Activated gamma-delta T cell treated with Interleukin-2 at 50 U/mL for 16 hours (primary cell): ENCODE data around the gene LAP3.
"Not testable (repeated sequence)": the region's sequence is repeated elsewhere in the genome, so short reads cannot be mapped to it uniquely, and the experiment has no call there.

Source experiments
- DNase-seq: peaks from one replicate; pipeline ENCODE4 v3.0.0-alpha.2; 2020

Gene LAP3

DNA sequence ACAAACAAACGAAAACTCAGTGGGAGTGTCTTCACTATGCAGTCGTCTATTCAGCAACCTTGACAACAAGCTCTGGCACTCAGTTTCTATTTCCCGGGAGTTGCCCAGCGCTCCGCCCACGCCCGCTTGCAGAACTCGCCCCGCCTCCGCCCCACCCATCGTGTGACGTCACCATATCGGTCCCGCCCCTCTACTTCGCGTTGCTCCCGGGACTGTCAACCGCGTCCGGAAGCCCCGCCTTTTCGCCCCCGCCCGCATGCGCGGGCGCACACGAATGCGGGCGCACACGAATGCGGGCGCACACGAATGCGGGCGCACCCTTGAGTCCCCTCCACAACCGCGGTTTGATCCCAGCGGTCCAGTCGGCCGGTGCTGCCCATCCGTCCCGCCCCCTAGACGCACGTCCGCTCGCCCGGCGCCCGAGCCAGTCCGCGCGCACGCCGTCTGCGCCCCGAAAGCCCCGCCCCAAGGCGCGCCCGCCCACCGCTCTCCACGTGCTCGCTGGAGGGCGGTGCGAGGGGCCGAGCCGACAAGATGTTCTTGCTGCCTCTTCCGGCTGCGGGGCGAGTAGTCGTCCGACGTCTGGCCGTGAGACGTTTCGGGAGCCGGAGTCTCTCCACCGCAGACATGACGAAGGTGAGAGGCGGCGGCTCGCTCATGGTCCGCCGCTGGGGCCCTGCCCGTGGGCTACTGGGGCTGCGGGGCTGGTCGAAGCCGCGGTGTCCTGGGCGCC, at the start of gene LAP3:
LAP3 (plus strand) TSS at position 267 of the 733 bp plus-strand sequence; CDS start at position 535, 268 bp downstream.
- DNase-seq: peak; percentile 99

DNA sequence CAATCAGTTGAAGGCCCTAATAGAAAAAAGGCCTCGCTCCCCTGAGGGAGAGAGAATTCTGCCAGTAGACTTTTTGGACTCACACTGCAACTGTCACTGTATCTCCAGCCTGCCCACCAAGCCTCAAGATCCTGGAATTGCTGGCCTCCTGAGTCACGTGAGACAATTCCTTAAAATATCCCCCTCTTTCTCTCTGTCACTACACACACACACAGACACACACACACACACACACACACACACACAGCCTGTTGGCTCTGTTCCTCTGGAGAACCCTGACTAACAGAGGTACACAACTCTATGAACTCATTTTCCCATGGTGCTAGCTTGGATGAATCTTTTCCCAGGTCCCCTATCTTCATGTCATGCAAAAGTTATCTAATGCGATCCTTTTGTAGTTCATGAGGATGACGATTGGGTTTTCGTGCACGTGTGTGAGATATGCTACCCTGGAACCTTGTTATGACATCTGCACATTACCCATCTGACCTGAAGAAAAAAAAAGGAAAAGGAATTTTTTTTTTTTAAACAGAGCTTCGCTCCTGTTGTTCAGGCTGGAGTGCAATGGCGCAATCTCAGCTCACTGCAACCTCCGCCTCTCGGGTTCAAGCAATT, 48.3 kb upstream of the LAP3 start:
- DNase-seq: no peak

DNA sequence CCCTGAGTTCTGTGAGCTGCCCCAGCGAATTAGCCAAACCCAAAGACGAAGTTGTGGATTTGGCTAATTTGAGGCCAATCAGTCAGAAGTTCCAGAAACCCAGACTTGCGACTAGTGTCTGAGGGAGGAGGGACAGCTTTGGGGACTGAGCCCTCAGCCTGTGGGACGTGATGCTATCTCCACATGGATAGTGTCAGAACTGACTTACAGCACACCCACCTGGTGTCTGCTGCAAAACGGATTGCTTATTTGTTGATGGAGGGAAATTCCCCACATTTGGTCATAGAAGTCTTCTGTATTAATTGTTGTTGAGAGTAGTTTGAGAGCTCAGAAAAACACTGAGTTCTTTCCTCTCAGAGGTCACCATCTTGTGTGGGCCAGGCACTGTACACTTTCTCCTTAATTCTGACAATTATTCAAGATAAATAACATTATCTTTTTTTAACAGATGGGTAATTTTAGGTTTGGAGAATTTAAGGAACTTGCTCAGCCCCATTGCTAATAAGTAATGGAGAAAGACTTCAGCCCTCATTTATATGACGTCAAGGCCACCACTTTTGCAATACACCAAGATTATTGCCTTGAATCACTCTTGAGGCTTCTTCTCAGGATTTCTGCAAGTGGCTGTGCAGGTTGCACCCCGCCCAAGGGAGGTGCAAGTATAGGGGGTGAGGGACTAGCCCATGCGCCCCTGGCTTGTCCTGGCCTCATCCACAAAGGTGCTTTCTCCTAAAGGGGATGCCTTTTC, 45.3 kb upstream of the LAP3 start:
- no peak for DNase-seq

DNA sequence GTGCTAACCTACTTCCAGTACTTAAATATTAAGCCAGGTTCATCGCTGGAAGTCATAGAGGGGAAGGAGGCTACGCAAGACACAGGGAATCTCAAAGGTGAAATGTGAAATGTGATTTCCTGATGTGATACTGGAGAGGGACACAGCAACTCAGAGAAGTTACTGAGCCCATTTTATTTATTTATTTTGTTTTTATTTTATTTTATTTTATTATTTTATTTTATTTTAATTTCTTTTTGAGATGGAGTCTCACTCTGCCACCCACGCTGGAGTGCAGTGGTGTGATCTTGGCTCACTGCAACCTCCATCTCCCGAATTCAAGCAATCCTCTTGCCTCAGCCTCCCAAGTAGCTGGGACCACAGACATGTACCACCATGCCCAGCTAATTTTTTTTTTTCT, 42.3 kb upstream of the LAP3 start:
- no peak for DNase-seq

DNA sequence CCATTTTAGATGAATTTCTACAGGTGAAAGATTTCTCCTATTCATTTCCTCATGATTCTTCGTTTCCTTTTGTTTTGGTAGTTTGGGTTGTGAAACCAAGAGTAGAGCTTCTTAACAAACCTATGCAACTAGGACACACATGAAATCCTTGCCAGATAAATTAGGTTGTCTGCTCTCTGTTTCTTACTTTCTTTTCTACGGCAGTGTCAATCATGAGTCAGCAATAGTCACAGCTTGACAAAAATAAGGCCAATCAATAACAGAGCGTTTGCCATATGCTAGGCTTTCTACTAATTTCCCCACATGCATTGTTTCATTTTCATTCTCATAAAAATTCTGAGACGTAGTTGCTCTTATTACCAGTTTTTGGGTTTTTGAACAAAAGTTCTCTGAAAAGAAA, 41.8 kb upstream of the LAP3 start:
- no peak for DNase-seq

DNA sequence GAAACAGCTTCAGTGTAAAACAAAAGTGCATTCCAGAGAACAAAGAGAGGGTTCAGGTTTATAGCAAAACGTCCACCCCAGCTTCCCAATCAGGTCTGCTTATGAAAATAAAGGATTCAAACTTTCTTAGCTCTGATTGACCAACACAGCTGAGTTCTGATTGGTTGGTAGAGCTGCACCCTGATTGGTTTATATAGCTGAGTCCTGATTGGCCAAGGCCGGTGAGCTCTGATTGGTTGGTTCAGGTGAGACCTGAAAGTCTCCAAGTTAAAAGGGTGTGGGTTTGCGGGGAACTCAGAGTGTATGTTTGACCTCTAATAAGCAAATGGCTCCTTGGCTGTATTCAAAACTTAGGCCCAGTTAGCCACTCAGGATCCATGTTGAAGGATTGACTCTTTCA, 41.1 kb upstream of the LAP3 start:
- DNase-seq: no peak

DNA sequence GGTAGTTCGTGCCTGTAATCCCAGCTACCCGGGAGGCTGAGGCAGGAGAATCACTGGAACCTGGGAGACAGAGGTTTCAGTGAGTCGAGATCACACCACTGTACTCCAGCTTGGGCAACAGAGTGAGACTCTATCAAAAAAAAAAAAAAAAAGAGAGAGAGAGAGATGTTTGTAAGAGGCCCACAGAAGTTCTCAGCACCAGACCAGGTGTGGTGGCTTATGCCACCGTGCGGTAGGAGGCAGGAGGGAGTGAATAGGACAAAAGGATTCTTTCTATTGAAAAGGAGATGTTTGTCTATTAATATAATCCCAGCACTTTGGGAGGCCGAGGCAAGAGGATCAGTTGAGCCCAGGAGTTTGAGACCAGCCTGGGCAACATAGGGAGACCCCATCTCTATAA, 39.9 kb upstream of the LAP3 start:
- not testable (repeated sequence) for DNase-seq

DNA sequence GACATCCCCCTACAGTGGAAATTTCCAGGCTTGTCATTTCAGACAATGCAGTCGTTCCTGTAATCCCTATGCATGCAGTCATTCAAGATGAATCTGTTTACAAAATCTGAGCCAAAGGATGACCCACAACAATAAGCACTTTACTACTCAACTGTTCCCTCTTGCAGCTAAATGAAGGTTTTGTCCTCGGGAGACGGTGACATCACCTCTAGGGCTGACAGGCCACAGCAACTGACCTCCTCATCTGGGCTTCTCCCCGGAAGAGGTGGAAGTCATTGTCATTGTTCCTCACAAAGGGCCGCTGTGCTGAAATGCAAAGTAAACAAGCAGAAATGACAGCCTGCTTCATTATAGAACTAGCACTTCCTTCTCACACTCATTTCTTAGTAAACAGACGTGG, 32.8 kb upstream of the LAP3 start:
- no peak for DNase-seq

DNA sequence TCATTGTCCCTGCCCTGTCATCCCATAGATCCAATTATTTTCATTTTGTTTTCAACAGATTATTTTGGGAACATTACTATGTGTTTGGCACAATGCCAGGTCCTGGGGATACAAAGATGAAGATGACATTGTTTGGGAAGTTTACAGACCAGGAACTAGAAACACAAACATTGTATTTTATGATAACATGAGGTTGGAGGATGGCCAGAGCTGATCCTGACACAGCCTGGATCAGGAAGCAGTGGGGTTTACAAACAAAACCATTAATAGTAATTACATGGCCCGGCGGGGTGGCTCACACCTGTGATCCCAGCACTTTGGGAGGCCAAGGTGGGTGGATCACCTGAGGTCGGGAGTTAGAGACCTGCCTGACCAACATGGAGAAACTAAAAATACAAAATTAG, 32.2 kb upstream of the LAP3 start:
- no peak for DNase-seq

DNA sequence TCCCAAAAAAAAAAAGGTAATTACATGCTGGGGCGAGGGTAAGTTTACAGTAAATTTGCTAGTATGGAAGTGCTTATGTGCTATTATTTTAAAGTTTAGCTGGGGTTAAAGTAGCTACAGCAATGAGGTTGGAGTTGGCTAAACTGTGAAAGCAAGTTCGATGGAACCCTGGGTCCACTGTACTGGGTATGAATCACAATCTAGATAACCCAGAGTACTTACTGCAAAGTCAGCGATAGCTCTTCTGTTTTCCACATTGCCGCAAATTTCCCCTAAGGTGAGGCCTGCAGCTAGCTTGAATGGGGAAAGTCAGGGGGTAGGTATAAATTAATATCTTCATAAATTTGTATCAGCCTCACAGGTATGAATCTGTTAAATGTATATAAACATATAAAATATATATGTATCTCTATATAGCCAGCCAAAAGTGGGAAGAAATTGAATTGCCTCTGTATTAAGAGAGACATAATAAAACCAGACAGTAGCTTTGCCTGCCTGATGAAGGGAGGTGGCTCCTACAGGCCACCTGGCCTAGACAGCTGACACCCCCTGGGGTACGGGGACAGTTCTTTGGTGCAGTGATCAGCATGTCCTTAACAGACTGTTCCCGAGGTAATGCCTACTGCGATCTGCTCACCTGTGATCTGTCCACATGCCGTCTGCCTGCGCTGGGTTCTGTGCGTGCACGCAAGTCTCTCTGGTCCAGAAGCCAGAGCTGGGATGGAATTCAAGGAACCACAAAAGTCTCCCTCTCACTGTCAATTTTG, 31.4 kb upstream of the LAP3 start:
- no peak for DNase-seq

DNA sequence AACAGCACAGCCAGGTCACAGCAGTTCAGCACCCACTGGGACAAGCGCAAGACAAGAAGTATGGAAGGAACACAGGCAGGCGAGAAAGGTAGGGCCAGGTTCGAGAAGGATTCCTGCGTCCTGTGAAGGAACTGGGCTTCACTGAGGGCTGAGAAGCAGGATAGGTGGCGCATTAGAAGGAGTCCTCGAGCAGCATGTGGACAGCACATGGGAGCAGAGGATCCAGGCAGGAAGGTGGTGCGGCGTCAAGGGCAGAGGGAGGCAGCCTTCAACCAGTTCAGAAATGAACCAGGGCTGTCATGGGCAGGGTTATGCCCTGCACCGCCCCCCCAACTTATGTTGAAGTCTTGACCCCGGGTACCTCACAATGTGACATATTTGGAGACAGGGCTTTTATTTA, 30.8 kb upstream of the LAP3 start:
- DNase-seq: no peak

DNA sequence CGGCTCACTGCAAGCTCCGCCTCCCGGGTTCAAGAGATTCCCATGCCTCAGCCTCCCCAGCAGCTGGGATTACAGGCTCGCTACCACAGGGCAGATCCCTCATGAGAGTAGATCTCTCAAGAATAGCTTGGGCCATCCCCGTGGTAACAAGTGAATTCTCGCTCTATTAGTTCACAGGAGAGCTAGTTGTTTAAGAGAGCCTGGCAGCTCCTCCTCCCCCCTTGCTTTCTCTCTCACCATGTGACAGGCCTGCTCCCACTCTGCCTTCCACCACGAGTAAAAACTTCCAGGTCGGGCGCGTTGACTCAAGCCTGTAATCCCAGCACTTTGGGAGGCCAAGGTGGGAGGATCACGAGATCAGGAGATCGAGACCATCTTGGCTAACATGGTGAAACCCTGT, 30.3 kb upstream of the LAP3 start:
- DNase-seq: no peak

DNA sequence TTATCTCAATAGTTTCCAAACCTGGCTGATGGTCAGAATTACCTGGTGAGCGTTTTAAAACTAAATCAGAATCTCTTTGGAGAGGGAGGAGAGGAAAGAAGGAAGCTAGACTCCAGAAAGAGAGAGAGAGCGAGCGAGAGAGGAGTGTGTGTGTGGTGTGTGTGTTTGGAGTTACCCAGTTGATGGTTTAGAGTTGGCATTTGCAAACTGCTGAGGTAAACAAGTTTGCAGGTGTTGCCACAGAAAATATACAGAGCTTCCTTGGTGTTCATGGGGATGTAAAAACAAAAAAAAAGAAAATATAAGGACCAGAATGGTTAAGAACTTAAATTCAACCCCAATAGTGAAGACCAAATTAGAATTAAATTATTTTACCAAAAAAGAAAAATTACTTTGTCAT, 26.4 kb upstream of the LAP3 start:
- DNase-seq: no peak

DNA sequence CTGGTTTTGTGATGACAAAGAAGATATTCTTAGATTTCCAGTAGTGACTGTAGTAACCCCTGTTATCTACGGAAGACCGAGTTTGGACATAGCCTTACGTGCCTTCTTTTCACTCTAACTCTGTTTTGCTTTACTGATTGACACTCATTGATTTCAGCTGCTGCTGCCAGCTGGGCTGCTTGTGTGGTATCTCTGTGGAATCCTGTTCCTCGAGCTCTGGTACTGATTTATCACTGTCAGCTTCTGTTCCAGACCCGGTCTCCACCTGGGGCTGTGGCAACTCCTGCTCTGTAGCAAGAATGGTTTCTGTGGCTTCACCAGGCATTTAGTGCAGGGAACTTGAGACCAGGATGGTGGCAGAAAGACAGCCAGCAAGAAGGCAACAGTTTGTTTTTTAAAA, 24.6 kb upstream of the LAP3 start:
- DNase-seq: no peak

DNA sequence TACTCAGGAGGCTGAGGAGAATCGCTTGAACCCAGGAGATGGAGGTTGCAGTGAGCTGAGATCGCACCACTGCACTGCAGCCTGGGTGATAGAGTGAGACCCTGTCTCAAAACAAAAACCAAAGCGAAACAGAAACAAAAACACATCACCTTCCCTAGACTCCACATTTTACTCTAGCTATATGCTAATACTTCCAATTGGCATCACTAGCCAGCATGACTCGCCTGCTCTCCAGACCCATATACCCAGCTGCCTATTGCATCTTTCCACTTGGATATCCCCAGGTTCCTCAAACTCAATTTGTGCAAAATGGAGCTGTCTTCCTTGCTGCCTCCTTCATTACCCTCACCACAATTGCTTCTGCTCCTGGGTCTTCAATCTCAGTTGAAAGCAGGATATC, 22.4 kb upstream of the LAP3 start:
- DNase-seq: no peak

DNA sequence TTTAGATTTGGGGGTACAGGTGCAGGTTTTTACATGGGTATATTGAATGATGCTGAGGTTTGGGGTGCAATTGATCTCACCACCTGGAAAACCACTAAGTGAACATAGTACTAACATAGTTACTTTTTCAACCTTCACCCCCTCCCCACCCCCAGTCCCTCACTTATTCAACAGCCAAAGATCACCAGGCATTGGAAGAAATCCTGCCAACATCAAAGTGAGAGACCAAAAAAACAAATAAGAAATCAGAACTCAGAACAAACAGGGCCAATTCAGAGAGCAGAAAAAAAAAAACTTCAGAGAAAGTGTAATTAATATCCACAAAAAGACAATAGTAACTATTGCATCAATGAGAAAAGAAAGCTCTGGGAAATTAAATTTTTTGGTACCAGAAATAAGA, 20.5 kb upstream of the LAP3 start:
- DNase-seq: no peak

DNA sequence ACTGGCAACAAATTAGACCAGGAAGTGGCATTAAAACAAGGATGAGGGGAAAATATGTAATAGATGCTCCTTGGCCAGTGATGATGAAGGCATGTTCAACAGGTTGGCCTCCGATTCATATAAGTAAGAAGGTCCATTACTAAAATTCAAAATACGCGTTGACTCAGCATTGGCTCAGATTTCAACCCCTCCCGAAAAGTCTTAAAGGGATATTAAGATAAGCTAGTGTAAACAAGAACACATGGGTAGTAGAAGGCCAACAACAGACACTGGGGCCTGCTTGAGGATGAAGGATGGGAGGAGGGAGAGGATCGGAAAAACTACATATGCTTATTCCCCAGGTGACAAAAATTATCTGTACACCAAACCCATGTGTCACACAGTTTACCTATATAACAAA, 19.1 kb upstream of the LAP3 start:
- no peak for DNase-seq

DNA sequence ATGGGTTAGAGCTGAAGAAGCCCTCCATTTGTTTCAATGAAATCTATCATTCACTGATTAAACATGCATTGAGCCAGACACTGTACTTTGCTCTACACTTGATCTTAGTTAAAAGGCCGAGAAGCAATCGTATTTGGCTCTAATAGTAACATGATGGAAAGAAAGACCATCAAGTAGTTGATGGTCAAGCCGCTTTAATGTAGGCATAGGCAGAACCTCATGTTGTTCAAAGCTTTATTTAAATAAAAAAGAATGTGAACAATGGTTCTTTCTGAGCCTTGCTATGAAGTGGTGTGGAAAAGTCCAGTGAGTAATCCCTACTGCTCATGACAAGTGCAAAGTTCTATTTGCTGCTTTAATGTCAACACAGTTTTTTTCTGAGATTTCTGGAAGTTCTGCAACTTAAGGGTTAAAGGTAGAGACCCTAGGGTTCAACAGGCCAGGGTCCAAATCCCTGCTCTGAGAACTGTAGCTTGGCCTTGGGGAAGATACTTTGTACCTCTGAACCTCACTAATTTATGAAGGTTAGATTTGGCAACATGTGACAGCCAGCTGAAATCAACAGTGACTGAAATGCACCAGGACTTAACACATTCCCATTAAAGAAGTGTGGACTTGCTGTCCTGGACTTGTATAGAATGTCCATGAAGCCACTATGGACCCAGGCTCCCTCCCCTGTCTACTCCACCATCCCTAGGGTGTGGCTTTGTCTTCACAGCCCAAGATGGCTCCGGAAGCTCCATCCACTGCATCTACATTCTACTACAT, 17.9 kb upstream of the LAP3 start:
- no peak for DNase-seq

DNA sequence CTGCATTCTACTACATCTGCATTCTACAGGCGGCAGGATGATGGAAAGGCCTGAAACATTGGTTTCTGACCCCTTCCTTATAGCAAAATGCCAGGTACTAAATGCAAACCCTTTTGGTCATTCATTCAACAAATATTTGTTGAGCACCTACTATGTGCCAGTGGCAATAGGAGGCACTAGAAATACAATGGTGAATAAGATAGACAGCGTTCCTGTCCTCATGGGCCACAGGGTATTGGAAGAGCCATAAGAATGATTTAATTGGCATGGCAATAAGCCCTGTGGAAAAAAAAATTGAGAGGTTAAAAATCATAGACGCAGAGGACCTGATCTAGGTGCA, 17.3 kb upstream of the LAP3 start:
- DNase-seq: no peak

DNA sequence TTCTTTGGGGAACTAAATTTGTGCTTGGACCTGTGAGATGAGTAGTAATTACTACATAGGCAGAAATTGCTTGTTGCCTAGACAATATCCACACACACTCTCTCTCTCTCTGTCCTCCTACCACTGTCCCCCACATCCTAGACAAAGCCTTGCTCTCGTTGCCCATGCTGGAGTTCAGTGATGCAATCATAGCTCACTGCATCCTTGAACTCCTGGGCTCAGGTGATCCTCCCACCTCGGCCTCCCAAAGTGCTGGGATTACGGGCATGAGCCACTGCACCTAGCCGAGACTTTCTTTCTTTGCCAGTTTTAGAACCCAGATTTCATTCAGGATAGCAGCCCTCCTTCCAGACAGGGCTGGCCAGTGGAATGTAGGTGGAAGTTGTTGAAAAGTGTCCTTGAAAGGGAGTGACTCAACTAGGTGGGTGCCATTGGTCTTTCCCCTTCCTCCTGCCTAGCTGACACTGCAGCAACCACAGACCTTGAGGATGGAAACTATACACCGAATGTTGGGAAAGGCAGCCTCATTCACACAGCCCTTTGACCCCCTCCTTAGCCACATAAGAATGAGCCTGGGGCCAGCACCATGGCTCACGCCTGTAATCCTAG, 16.8 kb upstream of the LAP3 start:
- no peak for DNase-seq

DNA sequence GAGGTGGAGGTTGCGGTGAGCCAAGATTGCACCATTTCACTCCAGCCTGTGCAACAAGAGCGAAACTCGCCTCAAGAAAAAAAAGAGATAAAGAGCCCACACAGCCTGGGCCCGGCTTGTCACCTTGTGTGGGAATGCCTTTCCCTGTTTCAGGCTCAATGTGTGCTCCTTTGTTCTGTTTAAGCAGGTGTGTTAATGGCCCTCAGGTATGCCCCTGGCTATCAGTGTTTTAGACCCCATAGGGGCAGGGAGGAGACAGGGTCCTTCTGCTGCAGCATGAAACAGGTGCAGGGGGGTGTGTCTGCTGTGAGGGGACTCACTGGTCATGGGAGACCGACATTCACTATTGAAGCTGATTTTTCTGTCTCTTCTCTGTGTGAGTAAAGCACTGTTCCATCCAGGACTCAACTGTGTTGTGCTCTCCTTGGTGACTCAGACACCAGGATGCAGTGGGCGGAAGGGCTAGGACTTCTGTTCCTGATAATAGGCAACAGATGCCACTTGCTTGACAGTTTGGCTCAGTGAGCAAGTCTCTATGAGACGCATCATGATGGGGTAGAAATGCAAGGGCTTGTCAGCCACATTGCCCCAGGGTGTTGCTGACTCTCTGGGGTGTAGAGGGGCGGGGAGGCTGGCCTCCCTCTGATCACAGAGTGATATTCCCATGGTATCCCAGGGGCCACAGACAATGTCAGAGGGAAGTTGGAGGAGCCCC, 15.6 kb upstream of the LAP3 start:
- DNase-seq: no peak

DNA sequence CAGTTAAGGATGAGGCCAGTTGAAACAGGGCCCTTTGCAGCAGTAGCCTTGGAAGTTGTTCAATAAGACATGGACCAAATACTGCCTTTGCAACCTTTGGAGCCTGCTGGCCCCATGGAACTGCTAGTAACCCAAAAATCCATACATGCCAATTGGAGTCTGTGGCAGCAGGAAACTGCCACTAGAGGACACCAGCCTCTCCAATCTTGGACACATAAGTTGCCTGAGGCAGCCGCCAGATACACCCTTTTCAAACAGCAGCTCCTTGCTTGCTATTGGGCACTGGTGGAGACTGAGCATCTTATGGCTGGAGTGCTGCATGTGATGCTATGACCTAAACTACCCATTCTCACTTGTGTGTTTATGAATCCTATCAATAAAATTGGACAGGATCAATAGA, 14.8 kb upstream of the LAP3 start:
- DNase-seq: no peak
